ENCODE data around the gene PUM1. TPM values are rescaled to one million over a fixed set of nuclear protein-coding genes. Genes with fewer than 3 reads are reported as not detected.
A peak's percentile ranks its signal among the peaks of the same experiment; 100 is the strongest.

Gene PUM1
- total and polyA plus RNA-seq, 4 donors, result 24.7 to 125 (median 66.9) TPM

- no peak for TF ChIP-seq CTCF (IDR thresholded peaks at IDR 0.05; ENCODE audit: control extremely low read depth, extremely low read depth)
- no peaks in the 10 kb centered on the region for H3K9me3 ChIP-seq (ENCODE audit: control insufficient read depth in 4 of 4, insufficient read depth in 3 of 4, low read length in 3 of 4)
- H3K36me3 ChIP-seq (ENCODE audit: control insufficient read depth in 4 of 4, insufficient read depth in 4 of 4, low read length in 4 of 4), result peaks cover 0 to 7% (median 4%) of the 10 kb centered on the region in 4 donors
- H3K4me3 ChIP-seq, result no peak overlapping the region
- no peak for ATAC-seq (ENCODE audit: insufficient read depth, low FRiP score)
- H3K9ac ChIP-seq (ENCODE audit: insufficient read depth in 1 of 2, low read length in 2 of 2), result peak overlapping the region in 1 of 2 donors; percentile 23
- no peak for DNase-seq
- H3K27me3 ChIP-seq (ENCODE audit: control insufficient read depth in 3 of 3, insufficient read depth in 3 of 3, low read length in 2 of 3), result no peaks in the 10 kb centered on the region
- 86 to 96% methylated on average over 3 of the region's 3 CpGs for WGBS, 2 donors
- no peaks in the 10 kb centered on the region for H3K4me1 ChIP-seq (ENCODE audit: control insufficient read depth in 5 of 5, insufficient read depth in 5 of 5, low read length in 5 of 5)
- H3K27ac ChIP-seq (ENCODE audit: low read depth in 1 of 2, low read length in 1 of 2), result no peak overlapping the region
Observed at GRCh38 chr1:30927448-30927847, 138.1 kb downstream of the PUM1 start.

GRCh38 chr1:30923597-30923996 lies 141.9 kb downstream of the PUM1 start:
- Histone ChIP-seq H3K4me1 (ENCODE audit: control insufficient read depth in 5 of 5, insufficient read depth in 5 of 5, low read length in 5 of 5) (peaks cover 0 to 3% (median 0%) of the 10 kb centered on the region in 5 donors), H3K9ac (ENCODE audit: insufficient read depth in 1 of 2, low read length in 2 of 2) (no peak overlapping the region), H3K27ac (ENCODE audit: low read depth in 1 of 2, low read length in 1 of 2) (no peak overlapping the region), H3K27me3 (ENCODE audit: control insufficient read depth in 3 of 3, insufficient read depth in 3 of 3, low read length in 2 of 3) (no peaks in the 10 kb centered on the region), H3K36me3 (ENCODE audit: control insufficient read depth in 4 of 4, insufficient read depth in 4 of 4, low read length in 4 of 4) (no peaks in the 10 kb centered on the region), H3K4me3 (no peak overlapping the region), H3K9me3 (ENCODE audit: control insufficient read depth in 4 of 4, insufficient read depth in 3 of 4, low read length in 3 of 4) (no peaks in the 10 kb centered on the region)
- TF ChIP-seq CTCF (IDR thresholded peaks at IDR 0.05; ENCODE audit: control extremely low read depth, extremely low read depth), result no peak
- WGBS, 2 donors, result 85 to 93% methylated on average over 1 of the region's 1 CpG
- ATAC-seq (ENCODE audit: insufficient read depth, low FRiP score), result no peak
- no peak for DNase-seq

- no peak for ATAC-seq (ENCODE audit: insufficient read depth, low FRiP score)
Observed at GRCh38 chr1:30920827-30921226, 144.7 kb downstream of the PUM1 start.

More at GRCh38 chr1:30920827-30921226, 144.7 kb downstream of the PUM1 start:
- Histone ChIP-seq H3K9ac (ENCODE audit: insufficient read depth in 1 of 2, low read length in 2 of 2) (no peak overlapping the region), H3K27ac (ENCODE audit: low read depth in 1 of 2, low read length in 1 of 2) (no peak overlapping the region), H3K27me3 (ENCODE audit: control insufficient read depth in 3 of 3, insufficient read depth in 3 of 3, low read length in 2 of 3) (no peaks in the 10 kb centered on the region), H3K4me3 (no peak overlapping the region), H3K36me3 (ENCODE audit: control insufficient read depth in 4 of 4, insufficient read depth in 4 of 4, low read length in 4 of 4) (no peaks in the 10 kb centered on the region), H3K4me1 (ENCODE audit: control insufficient read depth in 5 of 5, insufficient read depth in 5 of 5, low read length in 5 of 5) (peaks cover 0 to 3% (median 0%) of the 10 kb centered on the region in 5 donors), H3K9me3 (ENCODE audit: control insufficient read depth in 4 of 4, insufficient read depth in 3 of 4, low read length in 3 of 4) (no peaks in the 10 kb centered on the region)
- TF ChIP-seq CTCF (IDR thresholded peaks at IDR 0.05; ENCODE audit: control extremely low read depth, extremely low read depth), result no peak
- no peak for DNase-seq
- 67 to 79% methylated on average over 7 of the region's 7 CpGs for WGBS, 2 donors

All from lung (tissue), 12 donors.